NCI-H1105 treated with DMSO at 0.1 percent for 48 hours (cell line): ENCODE results near the gene SERGEF.

Experiments
- DNase-seq: peaks from one replicate; lab custom pipeline; 2025; lab: John Stamatoyannopoulos, UW

Gene SERGEF

DNA sequence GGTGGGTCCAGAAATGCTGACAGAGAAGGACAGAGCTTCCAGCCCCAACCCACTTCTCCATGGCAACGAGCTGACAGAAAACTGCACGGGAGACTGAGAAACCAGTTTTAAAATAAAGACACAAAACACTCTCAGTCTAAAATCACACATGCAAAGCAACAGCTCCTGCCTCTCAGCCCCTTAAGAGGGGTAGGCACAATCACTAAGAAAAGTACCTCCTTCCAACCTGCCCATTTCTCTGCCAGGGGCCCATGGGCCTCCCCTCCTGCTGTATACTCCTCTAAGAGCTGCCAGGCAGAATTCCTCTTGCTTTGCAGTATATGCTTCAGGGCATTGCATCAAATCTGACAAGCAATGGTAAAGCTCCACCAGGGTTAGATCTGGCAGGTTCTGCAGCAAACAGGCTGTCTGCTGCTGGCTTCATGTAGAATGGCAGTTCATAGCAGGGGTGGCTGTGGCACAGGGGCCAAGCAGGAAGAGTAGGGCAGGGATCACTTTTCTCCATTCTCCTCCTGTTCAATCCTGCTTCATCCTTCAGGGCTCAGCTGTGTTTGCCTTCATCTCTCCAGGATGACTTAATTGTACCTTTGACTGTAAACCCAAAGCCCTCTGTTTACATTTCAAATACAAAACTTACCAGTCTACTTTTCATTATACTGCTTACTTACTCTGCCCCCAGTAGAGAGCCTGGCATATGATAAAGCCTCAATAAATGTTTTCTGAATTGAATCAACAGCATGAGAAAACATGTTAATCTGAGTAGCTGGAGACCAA, 200.6 kb downstream of the SERGEF start:
- peak; percentile 60 for DNase-seq

DNA sequence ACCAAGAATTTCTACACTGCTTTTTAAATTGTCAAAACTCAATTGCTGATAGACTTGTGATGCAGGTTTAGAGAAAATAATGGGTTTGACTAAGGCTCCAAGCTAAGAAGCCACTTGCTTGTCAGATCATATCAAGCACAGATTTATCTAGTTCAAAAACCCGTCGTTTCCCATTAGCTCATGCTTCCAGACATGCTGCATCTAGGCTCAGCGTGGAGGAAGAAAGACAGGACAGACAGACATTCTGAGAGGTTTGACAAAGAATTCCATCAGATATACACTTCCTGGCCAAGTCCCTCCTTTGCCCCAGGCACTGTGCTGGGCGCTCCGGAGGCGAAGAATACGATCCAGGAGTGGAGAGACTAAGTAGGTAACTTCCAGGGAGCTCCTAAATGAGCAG, 201.5 kb downstream of the SERGEF start:
- DNase-seq: no peak

DNA sequence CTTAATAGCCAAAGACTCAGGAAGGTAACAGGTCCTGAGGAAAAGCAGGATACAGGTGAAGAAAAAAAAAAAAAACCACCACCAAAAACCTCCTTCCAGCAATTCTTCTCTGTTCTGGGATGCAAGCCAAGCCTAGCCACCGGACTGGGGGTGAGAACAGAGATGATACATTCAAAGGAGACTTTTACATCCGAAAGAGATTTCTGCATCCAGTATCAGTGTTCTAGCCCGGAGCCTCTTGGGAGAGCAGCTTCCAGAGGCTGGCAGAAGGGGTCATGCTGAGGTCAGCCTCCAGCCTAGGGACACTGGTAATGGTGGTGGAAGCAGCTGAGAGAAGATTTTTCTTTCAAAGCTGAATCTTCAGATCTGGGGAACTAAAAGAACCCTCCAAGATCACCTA, 202.1 kb downstream of the SERGEF start:
- no peak for DNase-seq

DNA sequence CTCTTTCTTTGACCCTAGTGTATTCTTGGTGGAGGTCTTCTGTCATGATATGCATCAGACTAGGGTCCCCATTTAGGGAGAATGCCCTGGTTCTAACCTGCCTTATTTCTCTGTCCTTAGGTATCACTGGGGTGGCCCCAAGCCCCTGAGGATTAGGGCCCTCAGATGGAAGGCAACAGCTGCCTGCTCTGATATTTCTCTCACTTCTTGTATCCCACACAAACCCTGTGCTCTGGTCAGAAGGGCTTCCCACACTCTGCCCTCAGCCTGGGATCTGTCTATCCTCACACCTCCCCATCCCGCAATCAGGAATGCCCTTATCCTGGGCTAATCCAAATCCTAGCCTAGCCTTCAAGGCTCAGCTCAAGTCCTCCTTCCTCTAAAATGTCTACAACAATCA, 202.8 kb downstream of the SERGEF start:
- no peak for DNase-seq

DNA sequence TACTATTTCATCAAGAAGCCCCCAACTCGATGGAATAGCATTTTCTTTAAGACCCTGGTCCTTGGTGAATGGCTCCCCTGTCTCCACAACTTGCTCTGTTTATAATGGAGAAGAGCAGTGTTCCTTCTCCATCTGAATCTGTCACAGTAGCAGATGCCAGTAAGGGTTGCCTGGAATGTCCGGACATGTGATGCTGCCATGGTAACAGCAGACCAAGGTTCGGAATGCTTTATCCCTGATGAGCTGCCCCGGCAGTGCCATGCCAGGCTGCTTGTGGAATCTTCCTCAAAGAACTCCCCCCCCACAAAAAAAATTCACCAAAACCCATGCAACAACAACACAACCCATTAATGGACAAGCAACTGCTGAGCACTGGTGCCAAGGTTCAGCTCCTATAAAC, 205.8 kb downstream of the SERGEF start:
- no peak for DNase-seq

DNA sequence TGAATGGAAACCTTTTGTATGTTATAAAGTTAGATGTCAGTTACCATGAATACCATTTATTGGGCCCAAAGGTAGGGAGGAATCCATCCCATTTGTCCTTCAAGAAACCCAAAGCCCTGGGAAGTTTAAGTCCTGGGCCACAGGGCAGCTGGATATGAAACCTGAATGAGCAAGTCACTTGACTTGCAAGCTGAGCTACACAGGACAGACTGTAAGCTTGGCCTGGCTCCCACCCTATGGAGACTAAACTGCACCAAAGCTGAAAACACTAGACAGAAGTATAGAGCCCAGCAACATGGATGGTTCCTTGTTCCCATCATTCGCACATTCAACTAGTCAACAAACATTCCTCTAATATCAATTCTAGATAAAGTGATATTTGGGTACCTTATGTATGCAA, 207.0 kb downstream of the SERGEF start:
- no peak for DNase-seq

DNA sequence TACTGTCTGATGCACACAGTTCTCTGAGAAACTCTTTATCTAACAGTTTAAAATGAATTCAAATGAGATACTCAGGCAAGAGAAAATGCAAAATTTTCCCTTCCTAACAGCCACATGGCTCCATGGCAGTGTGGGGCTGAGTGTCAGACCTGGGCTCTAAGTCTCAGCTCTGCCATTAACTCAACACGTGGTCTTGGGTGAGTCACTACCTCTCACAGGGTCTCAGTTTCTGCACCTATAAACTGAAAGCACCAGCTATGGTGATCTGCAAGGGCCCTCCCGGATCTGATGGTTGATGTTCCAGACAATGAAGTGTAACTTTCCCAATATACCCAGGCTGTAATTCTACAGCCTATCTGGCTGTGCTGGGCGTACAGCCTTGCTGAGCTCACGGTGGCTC, 207.8 kb downstream of the SERGEF start:
- DNase-seq: no peak

DNA sequence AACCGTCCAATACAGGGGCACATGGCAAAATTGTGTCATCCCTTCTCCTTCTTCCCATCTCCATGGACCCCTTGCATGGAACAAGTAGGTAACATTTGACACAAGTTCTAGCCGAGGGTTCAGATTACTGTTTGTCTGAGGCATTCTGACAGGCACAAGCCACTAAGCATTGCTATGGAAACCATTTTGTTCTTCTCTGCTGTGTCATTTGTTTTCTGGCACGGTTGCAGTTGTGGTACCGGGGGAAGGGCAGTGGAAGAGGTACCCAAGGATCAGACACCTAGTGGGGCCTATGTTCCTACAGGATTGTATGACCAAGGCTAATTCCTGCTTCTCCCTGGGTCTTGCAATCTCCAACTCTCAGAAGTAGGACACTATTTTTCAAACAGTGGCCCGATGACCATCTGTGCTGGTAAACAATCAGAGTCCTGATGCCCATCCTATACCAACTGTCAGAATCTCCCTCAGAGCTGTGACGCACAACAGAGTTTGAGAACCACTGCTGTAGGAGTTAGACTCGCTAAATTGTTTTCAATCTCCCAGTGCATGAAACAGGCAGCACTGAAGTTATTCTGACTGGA, 209.0 kb downstream of the SERGEF start:
- peak; percentile 51 for DNase-seq

DNA sequence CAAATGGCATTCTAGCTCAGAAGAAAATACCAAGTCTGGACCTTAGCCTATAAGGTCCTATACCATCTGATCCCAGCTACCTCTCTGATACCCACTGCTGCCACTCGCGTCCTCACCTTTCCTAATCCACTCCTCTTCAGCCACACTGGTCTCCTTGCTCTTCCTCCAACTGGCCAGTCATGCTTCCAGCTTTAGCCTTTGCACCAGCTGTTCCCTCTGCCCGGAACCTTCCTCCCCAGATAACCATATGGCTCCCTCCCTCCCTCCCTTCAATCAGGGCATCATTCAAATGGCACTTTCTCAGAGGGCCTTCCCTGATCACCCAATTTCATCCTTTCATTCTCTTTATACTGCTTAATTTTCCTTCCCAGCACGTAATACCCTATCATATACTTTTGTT, 210.4 kb downstream of the SERGEF start:
- no peak for DNase-seq

DNA sequence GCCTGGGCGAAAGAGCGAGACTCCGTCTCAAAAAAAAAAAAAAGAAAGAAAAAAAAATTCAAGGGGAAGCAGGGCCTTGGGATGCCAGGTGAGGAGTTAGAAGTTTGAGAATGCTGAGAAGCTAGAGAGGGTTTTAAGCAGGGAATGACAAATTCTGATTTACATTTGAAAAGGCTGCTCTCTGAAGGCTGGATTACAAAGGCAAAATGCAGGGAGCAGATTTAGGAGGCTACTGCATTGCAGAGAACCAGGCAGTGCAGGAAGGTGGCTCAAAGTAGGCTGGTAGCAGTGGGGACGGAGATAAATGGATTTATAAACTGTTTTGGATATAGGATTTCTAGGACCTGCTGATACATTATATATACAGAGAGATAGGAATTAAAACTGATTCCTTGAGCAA, 211.7 kb downstream of the SERGEF start:
- DNase-seq: no peak

DNA sequence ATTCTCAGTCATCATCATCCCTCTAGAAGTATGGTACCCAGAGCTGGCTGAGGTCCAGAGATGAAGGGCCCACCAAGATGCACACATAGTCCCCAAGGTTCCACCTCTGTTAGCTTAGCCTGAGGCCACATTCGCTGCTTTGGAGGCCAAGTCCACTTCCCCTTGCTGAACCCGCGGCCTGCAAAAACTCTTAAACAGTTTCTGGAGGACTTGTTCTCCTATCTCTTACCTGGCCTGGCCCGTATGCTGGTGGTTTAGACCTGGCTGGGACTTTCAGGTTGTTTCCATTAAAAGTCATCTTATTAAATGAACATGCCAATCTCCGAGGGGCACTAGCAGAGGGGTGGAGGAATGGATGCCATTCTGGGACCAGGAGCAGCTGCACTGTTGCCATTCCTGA, 213.7 kb downstream of the SERGEF start:
- DNase-seq: no peak

DNA sequence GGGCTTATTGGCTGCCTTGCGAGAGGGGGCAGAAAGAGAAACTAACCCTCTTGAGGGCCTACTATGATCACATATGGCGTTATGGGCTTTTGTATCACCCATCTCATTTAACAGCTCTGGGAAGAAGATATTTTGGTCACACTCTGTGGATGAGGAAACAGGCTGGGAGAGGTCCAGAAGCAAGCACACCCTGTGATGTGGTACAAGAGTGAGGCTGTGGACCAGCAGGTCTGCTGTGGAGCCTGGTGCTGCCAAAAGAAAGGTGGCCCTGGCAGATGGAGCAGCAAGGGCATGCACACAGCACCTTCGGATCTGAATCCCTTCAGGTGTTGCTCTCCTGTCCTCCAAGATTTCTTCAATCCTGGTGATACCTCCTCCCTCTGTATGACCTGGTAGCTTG, 214.1 kb downstream of the SERGEF start:
- no peak for DNase-seq

DNA sequence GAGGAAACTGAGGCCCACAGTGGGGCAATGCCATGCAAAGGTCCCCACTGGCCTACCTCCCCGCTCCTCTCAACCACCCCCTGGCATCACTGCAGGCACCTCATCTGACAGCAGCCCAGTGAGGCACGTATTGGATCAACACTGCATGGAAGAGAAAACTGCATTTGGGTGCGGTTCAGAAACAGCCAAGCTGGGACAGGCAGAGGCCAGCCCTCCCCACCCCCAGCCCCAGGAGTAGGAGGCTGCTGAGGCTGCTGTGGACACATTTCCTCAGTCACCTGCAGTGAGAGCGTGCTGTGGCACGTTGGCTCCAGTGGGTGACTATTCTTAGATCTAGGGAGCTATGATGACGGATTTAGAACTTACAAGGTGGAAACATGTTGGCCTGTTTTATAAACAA, 214.6 kb downstream of the SERGEF start:
- DNase-seq: no peak

DNA sequence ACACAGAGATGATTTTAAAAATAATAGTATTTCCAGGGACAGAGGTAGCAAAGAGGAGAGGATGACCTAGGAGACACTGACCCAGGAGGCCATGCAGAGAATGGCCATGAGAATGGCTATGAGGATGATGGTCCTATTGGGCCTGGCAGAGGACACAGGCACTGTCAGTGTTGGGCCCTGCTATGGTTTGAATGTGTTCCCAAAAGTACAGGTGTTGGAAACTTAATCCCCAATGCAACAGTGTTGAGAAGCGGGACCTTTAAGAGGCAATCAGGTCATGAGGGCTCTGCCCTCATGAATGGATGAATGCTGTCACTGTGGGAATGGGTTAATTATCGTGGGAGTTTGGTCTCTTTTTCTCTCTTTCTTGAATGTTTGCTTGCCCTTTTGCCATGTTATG, 216.7 kb downstream of the SERGEF start:
- no peak for DNase-seq

DNA sequence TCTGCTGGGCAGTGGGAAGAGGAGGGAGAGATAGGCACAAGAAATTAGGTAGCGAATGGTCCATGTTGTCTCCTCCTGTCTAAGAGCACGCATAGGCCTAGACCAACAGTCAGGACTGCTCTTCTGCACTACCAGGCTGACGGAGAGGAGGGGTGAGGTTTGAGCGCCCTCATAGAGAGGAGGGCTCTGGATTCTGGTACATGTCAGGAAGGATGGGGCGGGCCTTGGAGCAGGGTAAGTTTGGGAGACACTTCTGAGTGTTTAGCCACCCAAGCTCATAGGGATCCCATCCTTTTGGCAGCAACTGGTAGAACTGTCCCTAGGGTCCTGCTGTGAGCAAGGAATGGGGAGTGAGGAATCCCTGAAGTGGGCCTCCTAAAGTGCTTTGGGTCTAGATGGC, 217.9 kb downstream of the SERGEF start:
- DNase-seq: no peak

DNA sequence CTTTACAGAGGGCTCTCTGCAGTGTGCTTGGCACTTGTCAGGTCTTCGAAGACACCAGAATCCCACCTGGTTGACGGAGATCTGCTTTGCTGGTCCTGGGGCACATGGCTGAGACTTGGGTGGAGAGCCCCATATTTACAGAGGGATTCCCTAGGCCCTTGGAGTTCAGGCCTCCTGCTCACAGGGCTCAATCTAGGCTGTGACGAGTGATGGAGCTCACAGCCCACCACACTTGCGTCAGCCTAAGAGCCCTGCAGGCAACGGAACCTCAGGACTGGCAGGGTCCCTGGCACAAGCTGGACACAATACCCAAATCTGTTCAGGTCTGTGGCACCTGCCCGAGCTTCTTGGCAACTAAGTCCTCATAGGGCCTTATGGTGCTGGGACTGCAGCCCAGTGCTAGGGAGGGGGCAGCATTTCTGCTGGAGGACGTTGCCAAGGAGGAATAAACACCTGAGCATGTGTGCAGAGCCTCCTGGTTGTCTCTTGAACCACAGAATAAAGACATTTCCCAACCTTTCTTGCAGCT, 219.1 kb downstream of the SERGEF start:
- DNase-seq: no peak

DNA sequence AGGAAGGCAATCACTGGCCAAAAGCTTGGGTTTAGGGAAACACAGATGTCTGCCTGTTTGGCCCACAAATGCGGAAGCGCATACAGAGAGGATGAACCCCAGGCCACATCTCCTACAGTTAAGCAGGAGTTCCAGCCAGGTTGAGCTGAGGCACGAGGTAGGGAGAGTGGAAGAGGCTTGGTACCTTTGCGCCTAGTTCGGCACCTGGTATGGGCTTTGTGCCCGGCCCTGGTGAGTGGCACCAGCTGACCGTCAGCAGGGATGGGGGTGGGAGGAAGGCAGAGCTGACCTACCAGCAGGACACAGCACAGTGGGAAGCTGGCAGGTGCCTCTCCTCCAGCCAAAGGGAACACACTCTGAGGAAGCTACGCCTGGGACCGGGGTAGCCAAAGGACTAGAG, 220.7 kb downstream of the SERGEF start:
- DNase-seq: no peak

DNA sequence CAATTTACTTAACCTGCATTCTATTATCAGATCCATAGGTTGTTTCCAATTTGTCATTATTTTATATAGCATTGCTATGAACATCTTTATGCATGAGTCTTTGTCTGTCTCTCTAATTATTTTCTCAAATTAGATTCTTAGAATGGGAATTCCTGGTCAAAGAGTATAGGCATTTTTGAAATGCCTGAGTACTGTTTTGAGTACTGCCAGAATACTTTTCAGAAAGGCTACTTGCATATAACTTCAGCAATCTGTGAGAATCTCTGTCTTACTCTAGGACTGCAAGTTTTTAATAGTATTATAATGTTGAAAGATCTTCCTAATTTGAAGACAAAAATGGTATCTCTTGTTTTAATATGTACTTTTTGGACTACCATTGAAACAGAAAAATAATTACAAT, 221.7 kb downstream of the SERGEF start:
- no peak for DNase-seq

DNA sequence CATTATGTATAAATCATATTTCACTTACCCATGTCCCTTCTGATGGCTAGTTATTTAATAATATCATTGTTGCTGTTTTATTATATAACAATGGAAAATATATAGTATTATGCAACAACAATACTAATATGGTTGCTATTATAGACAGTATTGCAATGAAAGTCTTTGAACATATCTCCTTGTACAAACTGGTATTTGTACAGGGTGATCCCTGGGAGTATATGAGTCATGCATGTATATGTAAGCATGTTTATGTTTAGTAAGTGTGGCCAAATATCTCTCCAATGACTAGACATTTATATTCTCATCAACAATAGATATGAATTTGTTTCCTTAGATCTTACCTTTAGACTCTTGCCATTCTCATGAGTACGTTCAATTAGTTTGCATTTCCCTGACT, 222.4 kb downstream of the SERGEF start:
- no peak for DNase-seq

DNA sequence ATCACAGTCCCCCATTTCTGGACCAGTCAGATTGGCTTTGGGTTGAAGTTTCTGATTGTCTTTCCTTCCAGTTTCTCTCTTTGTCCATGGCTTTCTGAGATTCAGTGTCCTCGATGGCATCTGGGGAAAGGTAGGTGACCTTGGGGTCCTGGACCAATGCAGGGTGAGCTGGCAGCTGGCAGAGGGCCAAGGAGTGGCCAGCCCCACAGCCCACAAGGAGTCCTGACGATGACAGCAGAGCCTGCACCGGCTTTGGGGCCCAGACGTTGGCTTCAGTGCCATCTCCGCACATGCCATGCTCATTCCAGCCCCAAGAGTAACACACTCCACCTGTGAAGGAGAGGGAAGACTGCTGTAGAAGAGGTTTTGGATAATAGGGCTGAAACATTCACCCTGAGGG, 224.8 kb downstream of the SERGEF start:
- DNase-seq: no peak

DNA sequence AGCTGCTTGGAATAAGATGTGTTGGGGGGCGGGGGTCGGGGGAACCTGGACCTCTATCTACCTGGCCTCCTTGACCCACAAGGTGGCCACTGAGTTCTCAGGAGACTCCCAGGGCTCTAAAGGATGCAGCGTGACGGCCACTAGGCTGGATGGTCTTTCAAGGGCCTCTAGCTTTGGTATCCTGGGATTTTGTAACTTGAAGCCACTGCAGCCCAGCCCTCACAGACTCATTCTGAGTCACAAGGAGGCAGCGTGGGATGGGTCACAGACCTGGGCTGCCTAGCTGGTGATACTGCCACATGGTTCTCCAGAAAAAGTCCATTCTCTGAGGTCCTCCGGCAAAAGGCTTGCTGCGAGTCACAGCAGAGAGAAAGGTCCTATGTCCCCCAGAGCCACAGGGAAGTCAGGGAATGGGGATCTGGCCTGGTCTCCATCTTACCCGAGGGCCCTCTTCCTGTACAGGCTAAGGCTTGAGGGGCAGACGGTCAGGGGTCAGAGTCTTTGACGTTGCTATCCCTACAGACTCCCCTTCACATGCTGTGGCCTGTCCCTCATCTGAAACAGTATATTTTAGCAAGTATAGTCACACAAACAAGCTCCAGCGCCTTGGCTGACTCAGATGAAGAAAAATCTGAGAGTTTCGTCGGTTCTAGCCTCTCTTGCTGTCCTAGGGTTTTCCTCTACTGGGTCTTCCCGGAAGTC, 225.9 kb downstream of the SERGEF start:
- no peak for DNase-seq

DNA sequence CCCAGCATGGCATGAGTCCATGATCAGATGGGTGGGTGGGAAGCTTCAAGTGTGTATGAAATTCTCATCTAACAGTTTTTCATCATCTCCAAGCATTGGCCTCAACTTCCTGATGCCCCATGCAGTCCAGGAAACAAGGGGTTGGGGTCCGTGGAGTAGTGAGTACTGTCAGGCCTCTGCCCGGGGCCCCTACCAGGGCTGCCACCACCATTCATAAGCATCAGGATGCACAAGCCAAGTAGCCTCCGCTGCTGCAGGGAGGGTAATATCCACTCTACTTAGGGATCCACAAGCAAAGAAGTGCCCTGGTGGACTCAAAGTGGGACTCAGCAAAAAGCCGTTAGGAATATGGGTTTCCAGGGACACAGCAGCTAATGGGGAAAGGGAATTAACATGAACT, 229.0 kb downstream of the SERGEF start:
- no peak for DNase-seq

DNA sequence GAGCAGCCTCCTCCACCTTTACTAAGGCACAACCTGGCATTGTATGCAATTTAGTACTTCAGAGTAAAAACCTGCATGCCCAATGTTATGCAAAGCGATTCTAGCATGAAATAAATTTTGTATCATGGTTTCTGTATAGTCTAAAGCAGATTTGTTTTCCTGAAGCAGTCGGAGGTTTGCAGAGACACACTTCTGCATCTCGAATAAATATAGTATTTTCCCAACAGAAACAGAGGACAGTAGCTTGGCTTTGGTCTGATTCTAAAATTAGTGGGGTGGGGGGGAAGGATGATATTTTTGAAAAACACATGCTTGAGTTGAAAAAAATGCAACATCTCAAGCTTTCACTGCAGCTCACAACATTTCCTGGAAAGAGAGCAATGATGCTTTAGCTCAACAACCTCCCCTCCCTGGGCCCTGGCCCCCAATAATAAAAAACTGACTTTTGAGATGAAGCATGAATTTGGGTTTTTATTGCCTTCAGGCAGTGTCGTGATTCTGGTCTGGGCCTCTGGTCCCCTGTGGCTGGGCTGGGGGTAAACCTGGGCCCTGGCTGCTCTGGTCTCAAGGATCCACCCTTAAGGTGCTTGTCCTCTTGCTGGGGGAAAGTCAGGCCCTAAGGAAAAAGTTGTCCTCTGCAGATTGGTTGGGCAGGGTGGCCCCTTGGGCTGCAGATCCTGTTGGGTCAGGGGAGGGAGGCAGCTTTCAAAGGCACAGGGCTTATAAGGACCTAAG, 230.1 kb downstream of the SERGEF start:
- no peak for DNase-seq
